GM21367 (cell line): ENCODE results near the gene SKOR1.

ENCODE experiments used
- ATAC-seq: cut with Tn5 transposase; IDR thresholded peaks from one replicate; pipeline ENCODE4 v1.9.1; 2021; ENCODE audit not compliant: unreplicated experiment

Gene SKOR1, protein sequence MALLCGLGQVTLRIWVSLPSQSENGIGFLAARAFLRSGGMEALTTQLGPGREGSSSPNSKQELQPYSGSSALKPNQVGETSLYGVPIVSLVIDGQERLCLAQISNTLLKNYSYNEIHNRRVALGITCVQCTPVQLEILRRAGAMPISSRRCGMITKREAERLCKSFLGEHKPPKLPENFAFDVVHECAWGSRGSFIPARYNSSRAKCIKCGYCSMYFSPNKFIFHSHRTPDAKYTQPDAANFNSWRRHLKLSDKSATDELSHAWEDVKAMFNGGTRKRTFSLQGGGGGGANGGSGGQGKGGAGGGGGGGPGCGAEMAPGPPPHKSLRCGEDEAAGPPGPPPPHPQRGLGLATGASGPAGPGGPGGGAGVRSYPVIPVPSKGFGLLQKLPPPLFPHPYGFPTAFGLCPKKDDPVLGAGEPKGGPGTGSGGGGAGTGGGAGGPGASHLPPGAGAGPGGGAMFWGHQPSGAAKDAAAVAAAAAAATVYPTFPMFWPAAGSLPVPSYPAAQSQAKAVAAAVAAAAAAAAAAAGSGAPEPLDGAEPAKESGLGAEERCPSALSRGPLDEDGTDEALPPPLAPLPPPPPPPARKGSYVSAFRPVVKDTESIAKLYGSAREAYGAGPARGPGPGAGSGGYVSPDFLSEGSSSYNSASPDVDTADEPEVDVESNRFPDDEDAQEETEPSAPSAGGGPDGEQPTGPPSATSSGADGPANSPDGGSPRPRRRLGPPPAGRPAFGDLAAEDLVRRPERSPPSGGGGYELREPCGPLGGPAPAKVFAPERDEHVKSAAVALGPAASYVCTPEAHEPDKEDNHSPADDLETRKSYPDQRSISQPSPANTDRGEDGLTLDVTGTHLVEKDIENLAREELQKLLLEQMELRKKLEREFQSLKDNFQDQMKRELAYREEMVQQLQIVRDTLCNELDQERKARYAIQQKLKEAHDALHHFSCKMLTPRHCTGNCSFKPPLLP

DNA sequence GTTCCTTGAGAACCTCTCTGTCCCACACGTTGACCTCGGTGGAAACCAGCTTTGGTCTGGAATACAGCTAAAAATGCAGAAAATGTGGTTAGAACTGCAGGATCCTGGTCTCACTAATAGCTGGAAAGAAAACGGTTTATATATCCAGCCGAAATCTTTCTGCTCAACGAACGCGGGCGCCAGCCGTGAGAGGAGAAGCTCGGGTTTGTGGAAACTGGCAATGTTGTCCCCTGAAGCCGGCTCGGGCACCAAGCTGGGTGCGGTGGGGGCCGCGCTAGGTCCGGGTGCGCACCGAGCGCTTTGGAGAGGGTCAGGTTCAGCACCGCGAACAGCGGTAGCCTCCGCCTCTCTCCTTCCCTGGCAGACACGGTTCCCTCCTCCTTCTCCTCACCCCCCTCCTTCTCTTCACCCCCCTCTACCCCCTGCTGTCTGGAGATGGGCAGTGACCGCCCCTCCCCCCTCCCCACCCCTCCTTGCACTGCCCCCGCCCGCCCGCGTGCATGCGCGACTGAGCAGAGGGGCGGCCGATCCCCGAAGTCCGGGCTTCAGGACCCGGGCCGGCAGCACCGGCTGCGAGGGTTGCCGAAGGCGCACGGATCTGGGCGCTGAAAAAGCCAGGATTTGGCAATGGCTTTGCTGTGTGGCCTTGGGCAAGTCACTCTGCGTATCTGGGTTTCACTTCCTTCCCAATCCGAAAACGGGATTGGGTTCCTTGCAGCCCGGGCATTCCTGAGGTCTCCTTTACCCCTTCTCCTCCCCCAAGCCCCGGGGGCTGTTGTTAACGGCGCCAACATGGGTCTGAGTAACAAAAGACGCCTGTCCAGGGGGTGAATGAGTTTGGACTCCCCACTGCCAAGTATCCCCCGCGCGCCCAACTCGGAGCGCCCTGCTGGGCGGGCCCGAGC, at the start of gene SKOR1:
Gene SKOR1, plus strand, starts transcription at position 534 of the 905 bp plus-strand sequence. Its CDS starts 94 bp downstream, at position 628.
- ATAC-seq, result no peak

DNA sequence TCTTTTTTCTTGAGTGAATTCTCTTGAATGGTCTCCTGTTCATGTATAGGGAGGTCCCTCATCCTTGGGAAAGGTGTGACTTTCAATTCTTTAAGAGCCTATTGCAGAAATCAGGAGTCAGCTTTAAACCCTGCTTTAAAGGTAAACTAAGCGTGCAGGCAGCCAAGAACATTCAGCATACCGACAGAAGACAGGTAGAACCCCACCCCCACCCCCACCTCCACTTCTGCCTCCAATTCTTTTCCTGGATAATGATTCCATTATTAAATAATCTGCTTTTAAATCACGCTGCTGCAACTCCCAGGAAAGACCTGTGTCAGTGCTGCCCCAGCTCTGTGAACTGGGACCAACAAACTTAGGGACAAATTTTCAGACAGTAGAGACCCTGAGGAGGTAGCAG, 49.3 kb upstream of the SKOR1 start:
- no peak for ATAC-seq

DNA sequence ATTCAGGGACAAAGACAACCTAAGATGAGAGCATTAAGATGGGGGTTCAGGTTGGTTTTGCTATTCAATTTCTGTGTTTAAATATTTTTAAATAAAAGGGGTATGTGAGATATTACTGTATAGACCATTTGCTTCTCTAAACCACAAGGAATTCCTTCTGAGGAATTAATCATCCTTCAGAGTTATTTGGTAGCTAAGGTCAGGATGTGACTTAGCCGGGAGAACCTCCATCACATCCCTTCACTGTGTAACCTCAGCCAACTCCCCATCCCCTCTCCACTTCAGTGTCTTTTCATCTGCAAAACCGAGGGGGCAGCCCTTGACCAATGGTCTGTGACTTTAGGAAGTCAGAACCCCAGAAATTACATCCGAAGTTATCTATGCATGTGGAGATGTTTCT, 48.7 kb upstream of the SKOR1 start:
- ATAC-seq, result no peak

DNA sequence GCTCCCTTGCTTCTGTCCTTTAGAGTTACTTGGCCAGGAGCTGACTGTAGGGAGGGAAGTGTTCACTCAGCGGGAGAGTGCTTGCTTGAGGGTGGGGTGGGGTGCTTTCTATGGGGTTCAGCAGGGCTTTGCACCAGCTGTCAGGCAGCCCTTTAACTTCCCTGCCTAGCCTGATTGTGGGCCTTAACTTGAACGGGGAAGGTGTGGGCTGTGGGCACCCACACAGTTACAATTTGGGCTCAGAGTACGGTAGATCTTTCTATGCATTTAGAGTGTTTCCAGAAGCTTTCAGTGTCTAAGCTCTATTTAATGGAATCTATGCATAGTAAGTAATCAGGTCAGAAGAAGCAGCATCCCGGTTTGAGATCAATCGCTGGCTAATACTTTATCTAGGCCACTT, 48.2 kb upstream of the SKOR1 start:
- ATAC-seq, result no peak

DNA sequence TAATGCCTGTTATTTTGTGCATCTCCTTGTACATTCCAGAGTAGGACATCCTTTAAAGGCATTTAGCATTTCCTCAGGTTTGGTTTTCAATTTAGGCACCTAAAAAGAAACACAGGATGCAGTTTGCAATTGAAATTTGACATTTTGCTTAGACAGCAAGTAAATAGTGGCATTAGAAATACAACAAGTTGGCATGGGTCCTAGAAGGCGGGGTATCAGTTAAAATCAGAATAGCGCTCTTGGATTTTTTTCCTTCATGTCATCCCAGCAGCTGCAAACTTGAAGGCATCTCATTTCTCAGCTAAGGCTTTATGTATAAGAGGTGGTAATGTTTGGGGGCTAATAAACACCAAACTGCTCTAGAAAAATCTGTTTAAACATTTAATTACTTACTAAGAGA, 47.5 kb upstream of the SKOR1 start:
- no peak for ATAC-seq

DNA sequence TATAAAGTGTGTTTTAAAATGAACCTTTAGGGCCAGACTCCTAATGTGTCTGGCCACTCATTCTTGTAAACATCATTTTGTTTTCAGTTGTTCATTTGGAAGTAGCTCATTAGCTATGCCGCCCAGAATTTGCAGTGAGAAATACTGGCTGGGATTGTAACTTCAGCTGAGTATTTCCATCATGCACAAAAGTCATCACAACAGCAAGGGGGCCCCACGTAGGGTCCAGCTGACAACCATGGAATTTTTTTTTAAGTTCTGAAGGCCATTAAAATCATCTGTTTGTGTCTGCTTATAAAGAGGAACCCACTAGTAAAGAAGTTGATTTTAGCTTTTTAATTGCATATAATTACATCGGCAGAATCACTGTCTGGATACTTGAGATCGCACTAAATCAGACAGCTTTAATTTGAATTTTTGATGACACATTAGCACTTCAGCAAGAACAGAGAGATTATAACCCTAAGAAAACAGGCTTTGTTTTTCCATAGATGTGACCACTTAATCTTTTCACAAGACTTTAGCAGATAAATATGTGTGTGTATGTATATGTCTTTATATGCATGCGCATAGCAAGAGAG, 46.3 kb upstream of the SKOR1 start:
- no peak for ATAC-seq

DNA sequence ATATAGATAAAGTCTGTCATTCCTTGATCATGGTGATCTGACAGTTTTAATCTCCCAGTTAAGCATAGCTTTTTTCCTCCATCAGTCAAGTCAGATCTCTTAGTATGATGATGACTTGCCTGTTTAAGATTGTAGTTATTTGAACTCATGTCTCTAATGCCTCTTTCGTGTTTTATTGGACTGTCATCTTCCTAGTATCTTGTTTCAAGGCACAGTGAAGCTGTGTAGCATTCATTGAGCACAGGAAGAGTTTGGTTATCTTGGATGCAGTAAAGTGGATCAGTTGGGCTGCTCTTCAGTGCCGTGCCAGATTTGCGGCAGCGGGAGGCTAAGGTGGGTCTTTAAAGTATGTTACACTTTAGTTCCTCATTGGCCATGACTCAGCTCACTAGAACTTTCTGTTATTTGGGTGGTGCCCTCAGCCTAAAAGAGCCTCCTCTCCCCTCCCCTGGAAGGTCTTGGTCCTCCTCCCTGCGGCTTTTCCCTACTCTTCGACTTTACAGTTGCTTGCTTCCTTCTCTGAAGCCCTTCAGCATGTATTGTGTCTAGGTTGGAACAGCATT, 45.7 kb upstream of the SKOR1 start:
- ATAC-seq, result no peak

DNA sequence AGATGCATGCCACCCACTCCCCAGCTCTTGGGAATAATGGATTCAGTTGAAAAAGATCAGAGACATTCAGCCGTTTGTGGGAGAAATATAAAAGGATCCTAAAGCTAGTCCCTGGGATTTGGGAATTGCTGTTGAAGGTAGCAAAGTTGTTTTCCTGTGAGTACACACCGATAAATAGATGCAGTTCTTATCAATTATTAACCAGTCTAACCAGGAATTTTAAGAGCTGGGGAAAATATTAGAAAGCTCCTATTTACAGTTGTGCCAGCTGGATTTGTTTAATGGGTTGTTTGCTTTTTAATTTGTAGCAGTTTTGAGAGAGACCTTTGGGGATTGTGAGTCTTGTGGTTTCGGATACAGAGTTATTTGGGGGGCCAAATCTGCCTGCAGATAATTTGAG, 44.2 kb upstream of the SKOR1 start:
- no peak for ATAC-seq

DNA sequence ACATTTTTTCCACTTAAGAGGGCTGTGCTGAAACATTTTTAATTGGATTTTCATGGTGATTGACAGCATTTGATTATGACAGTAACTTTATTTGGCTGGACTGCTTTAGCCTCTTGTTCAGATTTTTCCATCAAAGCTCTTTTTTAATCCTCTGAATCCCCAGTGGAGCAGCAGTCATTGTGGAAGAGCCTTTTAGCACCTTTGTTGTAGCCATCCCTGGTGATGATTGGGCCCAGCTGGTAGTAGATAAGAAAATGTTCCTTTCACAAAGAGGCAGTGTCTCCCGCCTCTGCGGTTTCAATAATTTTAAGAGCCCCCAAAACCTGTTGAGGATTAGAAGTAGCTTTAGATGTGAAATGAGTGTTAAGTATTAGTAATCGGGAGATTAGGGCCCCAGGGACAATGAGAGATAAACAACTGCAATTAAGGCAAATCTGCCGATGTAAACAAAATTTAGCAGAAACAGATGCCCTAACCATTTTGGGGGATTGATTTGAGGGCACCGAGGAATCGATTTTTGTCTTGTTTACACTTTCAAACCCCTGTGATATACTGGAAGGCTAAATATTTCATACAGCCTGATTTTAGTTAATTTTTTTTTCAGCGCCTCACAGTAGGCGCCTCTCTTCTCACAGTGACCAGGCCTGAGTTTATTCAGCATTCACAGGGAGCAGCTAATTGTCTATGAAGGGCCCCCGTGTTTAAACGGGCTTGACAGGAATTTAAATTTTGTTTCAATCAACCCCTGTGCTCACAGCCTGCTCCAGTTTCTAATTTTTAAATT, 43.2 kb upstream of the SKOR1 start:
- no peak for ATAC-seq

DNA sequence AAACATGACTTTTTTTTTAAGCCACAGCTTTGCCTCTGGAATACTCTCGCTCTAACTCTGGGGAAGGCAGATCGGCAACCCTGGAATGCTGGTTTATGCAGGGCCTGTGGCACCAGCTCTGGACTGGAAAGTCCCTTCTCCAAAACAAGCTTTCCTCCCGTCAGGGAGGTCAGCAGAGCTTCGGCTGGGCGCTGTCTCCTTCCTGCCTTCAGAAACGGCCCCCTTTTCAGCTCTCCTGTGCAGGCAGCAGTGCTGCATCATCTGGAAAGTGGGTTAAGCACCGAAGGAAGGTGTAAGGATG, 42.7 kb upstream of the SKOR1 start:
- ATAC-seq, result no peak

DNA sequence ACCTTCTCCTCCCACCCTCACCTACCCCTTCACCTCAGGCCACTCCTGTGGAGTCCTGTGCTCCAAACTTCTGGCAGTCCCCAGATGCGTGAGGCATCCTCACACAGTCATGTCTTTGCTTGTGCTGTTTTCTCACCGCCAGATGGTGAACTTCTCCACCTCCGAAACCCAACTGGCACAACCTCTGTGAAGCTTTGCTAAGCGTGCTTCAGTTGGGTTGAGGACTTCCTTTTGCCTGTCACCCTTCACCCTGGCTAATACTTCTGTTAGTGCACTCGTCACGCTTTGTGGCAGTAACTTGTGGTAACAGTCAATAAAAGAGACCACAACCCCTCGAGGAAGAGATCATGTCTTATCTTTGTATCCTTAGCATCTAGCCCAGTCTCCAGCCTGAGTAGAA, 42.0 kb upstream of the SKOR1 start:
- ATAC-seq, result peak; percentile 55

DNA sequence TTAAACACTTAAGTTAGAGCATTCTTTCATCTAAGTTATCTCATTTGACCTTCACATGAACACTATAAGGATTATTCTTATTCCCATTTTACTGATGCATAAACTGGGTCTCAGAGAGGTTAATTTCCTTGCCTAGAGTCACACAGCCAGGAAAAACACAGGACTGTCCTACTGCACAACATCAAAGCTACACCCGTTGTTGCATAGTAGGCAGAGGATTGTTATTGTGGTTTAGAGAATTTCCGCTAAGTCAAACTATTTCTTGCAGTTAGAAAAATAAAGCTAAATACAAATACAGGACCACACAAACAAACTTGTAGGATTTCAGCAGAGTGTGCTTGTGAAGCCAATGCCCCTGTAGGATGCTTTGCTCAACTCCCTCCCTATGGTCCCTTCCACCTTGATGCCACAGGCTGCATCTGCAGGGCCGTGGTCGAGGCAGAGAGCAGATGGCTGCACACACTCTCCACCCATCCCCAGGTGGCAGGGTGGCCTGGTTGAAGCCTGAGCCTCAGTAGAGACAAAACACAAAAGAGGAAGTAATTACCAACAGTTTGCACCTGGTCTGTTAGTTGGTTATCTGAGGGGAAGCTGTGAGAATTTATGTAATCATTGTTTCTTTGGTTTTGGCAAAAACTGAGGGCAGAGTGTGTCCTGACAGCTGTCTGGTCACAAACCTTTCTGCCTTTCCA, 41.1 kb upstream of the SKOR1 start:
- ATAC-seq, result peak; percentile 64

DNA sequence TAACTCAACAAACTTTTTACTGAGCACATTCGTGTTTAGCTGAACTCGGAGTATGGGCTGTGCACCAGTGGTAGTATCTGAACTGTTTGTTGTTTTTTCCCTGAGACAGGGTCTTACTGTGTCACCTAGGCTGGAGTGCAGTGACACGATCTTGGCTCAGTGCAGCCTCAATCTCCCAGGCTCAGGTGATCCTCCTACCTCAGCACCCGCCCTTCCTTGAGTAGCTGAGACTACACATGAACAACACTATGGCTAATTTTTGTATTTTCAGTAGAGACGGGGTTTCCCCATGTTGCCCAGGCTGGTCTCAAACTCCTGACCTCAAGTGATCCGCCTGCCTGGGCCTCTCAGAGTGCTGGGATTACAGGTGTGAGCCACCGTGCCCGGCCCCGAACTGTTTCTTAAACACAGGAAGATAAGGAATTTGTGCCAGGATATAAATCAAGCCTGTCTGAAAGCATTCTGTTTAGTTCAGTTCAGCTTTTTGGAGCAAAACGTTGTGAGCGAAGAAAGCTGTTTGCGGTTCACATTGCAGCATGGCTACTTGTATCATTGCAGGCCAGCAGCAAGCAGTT, 40.4 kb upstream of the SKOR1 start:
- ATAC-seq, result peak; percentile 19

DNA sequence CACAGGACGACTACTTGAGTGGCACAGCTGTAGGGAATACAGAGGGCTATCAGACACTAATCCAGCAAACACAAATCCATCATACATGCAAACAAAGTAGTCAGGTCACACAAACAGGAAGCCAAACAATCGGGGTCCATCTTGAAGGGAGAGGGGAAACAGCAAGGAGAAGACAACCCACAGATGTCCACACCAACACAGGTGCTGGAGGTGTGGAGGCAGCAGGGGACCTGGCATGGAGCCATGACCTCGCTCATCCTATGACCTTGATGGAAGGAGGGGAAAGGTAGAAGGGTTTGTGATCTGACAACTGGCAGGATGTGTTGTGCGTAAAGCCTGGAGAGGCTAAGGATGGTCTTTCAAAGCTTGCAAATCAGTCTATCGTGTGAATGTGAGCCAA, 39.9 kb upstream of the SKOR1 start:
- ATAC-seq, result no peak

DNA sequence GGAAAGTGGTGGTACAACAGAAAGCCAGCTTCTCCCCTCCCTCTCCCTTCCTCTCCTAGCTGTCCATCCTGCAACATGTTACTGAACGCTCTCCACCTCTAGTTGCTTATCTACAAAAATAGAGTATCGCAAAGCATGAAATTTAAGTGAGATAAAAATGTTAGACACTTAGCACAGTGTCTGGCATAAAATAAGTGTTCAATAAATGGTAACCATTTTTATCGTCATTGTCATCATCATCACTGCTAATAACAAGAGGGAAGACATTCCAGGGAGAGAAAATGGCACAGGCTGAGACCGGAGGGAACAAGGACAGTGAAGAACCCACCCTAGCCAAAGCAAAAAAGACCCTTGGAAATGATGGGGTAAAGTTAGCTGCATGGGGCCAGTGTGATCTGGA, 38.7 kb upstream of the SKOR1 start:
- ATAC-seq, result no peak

DNA sequence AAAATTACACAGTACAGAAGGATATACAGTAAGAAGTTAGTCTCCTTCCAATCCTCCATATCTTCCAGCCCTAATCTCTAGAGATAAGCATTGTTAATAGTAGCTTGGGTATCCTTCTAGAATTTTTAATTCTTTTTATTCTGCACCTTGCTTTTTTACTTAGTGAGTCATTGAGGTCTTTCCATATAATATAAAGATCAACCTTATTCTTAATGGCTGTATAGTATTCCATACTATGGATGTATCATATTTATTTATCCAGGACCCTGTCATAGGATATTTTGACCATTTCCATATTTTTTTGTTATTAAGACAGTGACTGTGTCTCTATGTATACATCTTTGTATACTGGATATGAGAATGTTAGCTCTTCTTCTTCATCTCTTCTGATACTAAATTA, 36.3 kb upstream of the SKOR1 start:
- ATAC-seq, result no peak

DNA sequence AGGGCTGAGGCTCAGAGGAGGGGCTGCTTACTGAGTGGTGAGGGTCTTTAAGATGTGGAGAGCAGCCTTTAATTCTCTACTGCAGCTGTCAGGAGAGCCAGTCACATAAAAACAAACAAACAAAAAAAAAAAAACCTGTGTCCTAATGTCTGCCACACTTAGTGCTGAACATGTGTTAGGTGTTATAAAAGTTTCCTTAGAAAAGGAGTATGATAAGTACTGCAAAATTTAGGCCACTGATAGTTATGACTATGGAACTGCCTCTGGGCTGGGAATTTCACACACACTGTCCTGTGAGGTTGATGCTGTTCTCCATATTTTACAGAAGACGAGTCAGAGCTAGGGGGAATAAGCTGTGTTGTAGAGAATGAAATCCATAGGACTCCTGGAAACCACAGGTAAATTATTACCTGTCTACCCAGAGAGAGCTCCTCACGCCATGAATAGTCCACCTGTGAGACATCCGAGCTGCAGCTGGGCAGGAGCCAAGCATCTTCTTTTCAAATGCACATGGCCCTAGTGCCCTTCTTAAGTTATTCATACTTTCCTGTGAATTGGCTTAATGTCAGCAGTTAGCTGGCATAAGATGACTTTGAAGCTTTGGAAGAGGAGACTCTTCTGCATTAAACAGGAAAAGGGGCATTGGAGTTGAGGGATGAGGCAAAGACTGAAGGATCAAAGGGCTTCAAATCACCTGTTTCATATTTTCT, 34.5 kb upstream of the SKOR1 start:
- ATAC-seq, result no peak

DNA sequence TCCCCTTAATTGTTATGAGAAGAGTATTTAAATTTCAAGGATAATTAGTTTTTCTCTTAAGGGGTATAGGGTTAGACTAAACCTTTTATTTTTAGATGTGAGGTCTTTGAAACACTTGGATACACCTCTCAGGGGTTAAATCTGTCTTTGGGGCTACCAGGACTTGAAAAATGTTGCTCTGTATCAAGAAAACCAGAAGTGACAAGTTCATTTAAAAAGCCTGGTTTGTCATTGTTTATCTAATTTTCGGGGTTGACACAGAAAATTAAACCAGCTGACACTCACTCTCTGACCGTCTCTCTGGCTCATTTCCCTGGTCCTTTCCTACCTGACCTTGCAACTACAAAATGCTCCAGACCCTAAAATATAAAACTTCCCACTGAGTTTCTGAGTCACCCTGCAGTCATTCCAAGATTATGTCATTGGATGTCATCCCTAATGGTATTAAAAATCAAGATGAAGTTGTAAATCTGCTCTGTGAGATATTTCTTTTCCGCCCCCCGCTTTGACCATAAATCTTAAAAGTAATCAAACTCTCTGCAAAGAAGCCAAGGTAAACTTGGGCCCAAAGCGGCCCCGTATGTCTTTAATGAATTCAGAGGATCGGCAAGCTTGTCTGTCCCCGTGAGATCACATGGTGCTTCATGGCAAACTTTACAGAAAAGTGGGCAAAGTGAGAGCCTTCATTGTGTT, 32.9 kb upstream of the SKOR1 start:
- ATAC-seq, result no peak
